DND-41 (cell line): ENCODE measurements around the gene HERC5.

Experiments used
- CTCF ChIP-seq: IDR thresholded peaks from 2 replicates; pipeline ENCODE4 v1.5.1; 2012; ENCODE audit warnings: borderline replicate concordance, low read length, moderate library complexity, mild to moderate bottlenecking; ENCODE audit not compliant: poor library complexity, severe bottlenecking; ENCODE audit errors: extremely low read depth
- EZH2 ChIP-seq: IDR thresholded peaks from 3 replicates; pipeline ENCODE4 v1.6.1; 2012; ENCODE audit warnings: borderline replicate concordance, low read depth, mild to moderate bottlenecking, moderate library complexity, low read length, inconsistent platforms; ENCODE audit not compliant: severe bottlenecking

GRCh38 chr4:88441696-88442095 is 15.2 kb upstream of the HERC5 start:
- TF ChIP-seq CTCF (no peak), EZH2 (no peak)
